Measurements from ENCODE around the gene SNX32. TPM values are rescaled to one million over a fixed set of nuclear protein-coding genes. Genes with fewer than 3 reads are reported as not detected.
A peak's percentile ranks its signal among the peaks of the same experiment; 100 is the strongest.

The SNX32 gene
- total RNA-seq, 1 donor from 2014 or later = not detected

- DNase-seq (ENCODE audit: low spot score in 2 of 2) = peak; percentile 80 to 96
- intact Hi-C loops (cut with DNase I) = loop anchor here (1.0 kb wide), 3 partner anchors 10 to 19 kb away; partner anchors contain the start of genes C11orf68, CCDC85B and DRAP1
- H3K36me3 ChIP-seq = no peaks in the 10 kb centered on the region
Measured at GRCh38 chr11:65900125-65900898, 66.5 kb downstream of the SNX32 start, which contains the start of gene FOSL1. Gene FOSL1 (minus strand): TSS chr11:65900388. CDS start chr11:65900339, 49 bp downstream.

DNA sequence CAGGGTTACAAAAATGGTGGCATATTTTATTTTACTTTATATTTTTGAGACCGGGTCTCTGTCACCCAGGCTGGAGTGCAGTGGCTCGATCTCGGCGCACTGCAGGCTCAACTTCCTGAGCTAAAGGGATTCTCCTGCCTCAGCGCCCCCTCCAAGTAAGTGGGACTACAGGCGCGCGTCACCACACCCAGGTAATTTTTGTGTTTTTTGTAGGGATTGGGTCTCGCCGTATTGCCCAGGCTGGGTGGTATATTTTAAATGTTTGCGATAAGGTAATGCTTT is 67.1 kb downstream of the SNX32 start:
- no peak for TF ChIP-seq CTCF (IDR thresholded peaks at IDR 0.05)
- peak overlapping the region; percentile 70 to 80 for H3K4me3 ChIP-seq
- peak overlapping the region; percentile 84 to 85 for H3K27ac ChIP-seq
- H3K27me3 ChIP-seq = no peaks in the 10 kb centered on the region
- no peak for DNase-seq (ENCODE audit: low spot score in 2 of 2)
- H3K36me3 ChIP-seq = no peaks in the 10 kb centered on the region
- intact Hi-C loops (cut with DNase I) = loop anchor here (1.0 kb wide), 4 partner anchors 10 to 18 kb away; partner anchors contain the start of genes C11orf68, CCDC85B and DRAP1
- H3K4me1 ChIP-seq = peaks cover 7 to 20% of the 10 kb centered on the region in 2 donors
- no peaks in the 10 kb centered on the region for H3K9me3 ChIP-seq

More at GRCh38 chr11:65900125-65900898, 66.5 kb downstream of the SNX32 start, which contains the start of gene FOSL1:
- Histone ChIP-seq H3K4me1 (peaks cover 7 to 20% of the 10 kb centered on the region in 2 donors), H3K27ac (peak within 1 kb of the TSS; percentile 84 to 85), H3K9me3 (no peaks in the 10 kb centered on the region), H3K27me3 (no peaks in the 10 kb centered on the region), H3K4me3 (peak within 1 kb of the TSS; percentile 70 to 80)
- no peak for TF ChIP-seq CTCF (IDR thresholded peaks at IDR 0.05)

GRCh38 chr11:65903068-65903481 is 69.3 kb downstream of the SNX32 start:
- Histone ChIP-seq H3K4me1 (peaks cover 7 to 13% of the 10 kb centered on the region in 2 donors), H3K27ac (no peak overlapping the region), H3K4me3 (no peak overlapping the region), H3K36me3 (no peaks in the 10 kb centered on the region), H3K9me3 (no peaks in the 10 kb centered on the region), H3K27me3 (no peaks in the 10 kb centered on the region)
- no peak for TF ChIP-seq CTCF (IDR thresholded peaks at IDR 0.05)
- no peak for DNase-seq (ENCODE audit: low spot score in 2 of 2)
- intact Hi-C loops (cut with DNase I) = no loop called here

Other genes with a start within 250 kb of the SNX32 start
- not detected for gene KCNK7, start 238.2 kb upstream of the SNX32 start, total RNA-seq
- 121 TPM for gene MAP3K11, start 219.7 kb upstream of the SNX32 start, total RNA-seq
- 181 TPM for gene PCNX3, start 218.2 kb upstream of the SNX32 start, total RNA-seq
- gene SIPA1, start 195.9 kb upstream of the SNX32 start, total RNA-seq = 145 TPM
- gene RELA, start 171.0 kb upstream of the SNX32 start, total RNA-seq = 115 TPM
- 31.0 TPM for gene KAT5, start 121.7 kb upstream of the SNX32 start, total RNA-seq
- gene RNASEH2C, start 113.2 kb upstream of the SNX32 start, total RNA-seq = 155 TPM
- gene AP5B1, start 53.0 kb upstream of the SNX32 start, total RNA-seq = 31.8 TPM
- gene OVOL1, start 46.9 kb upstream of the SNX32 start, total RNA-seq = not detected
- 974 TPM for gene CFL1, start 24.2 kb downstream of the SNX32 start, total RNA-seq
- 45.0 TPM for gene MUS81, start 26.5 kb downstream of the SNX32 start, total RNA-seq
- gene EFEMP2, start 38.8 kb downstream of the SNX32 start, total RNA-seq = 92.8 TPM
- gene CTSW, start 45.9 kb downstream of the SNX32 start, total RNA-seq = not detected
- 57.2 TPM for gene FIBP, start 54.5 kb downstream of the SNX32 start, total RNA-seq
- gene CCDC85B, start 56.7 kb downstream of the SNX32 start, total RNA-seq = 184 TPM
- gene FOSL1, start 66.4 kb downstream of the SNX32 start, total RNA-seq = 123 TPM
- 25.3 TPM for gene C11orf68, start 85.1 kb downstream of the SNX32 start, total RNA-seq
- 135 TPM for gene DRAP1, start 85.5 kb downstream of the SNX32 start, total RNA-seq
- not detected for gene TSGA10IP, start 111.5 kb downstream of the SNX32 start, total RNA-seq
- 28.4 TPM for gene SART1, start 127.8 kb downstream of the SNX32 start, total RNA-seq
- gene EIF1AD, start 168.2 kb downstream of the SNX32 start, total RNA-seq = 15.6 TPM
- gene BANF1, start 168.5 kb downstream of the SNX32 start, total RNA-seq = 11.7 TPM
- gene CST6, start 178.0 kb downstream of the SNX32 start, total RNA-seq = 4.4 TPM
- gene CATSPER1, start 192.5 kb downstream of the SNX32 start, total RNA-seq = not detected
- gene GAL3ST3, start 215.2 kb downstream of the SNX32 start, total RNA-seq = not detected
- 128 TPM for gene SF3B2, start 218.4 kb downstream of the SNX32 start, total RNA-seq
- 138 TPM for gene PACS1, start 236.3 kb downstream of the SNX32 start, total RNA-seq